Heart right ventricle (tissue), 16 donors: ENCODE measurements around the gene PARK7. TPM values are rescaled to one million over a fixed set of nuclear protein-coding genes. Genes with fewer than 3 reads are reported as not detected.

Experiments used
- ATAC-seq, 8 donors: fragments of 200-7000 bp; cut with Tn5 transposase; one replicate each; pipeline ENCODE4 v1.9.1; 2020; ENCODE audit warnings: mild to moderate bottlenecking in 8 of 8, moderate library complexity in 8 of 8, moderate number of reproducible peaks in 1 of 8
- DNase-seq, 2 donors: peaks; one replicate each; pipeline ENCODE4 v3.0.0-alpha.2; 2020
- H3K27ac ChIP-seq, 10 donors: fragments of 200-600 bp; sonication (generic) in 2 of 10; one replicate each; pipeline versions ENCODE4 v1.5.0 to v1.8.0; 2020 to 2022; ENCODE audit warnings: mild to moderate bottlenecking in 3 of 10
- H3K27me3 ChIP-seq, 7 donors: fragments of 200-600 bp; one replicate each; pipeline ENCODE4 v1.8.0; 2021 to 2022; ENCODE audit warnings: mild to moderate bottlenecking in 2 of 7
- H3K36me3 ChIP-seq, 9 donors: fragments of 200-600 bp; sonication (generic) in 1 of 9; one replicate each; pipeline versions ENCODE4 v1.5.0 to v1.8.0; 2020 to 2022; ENCODE audit warnings: mild to moderate bottlenecking in 2 of 9
- H3K4me1 ChIP-seq, 9 donors: fragments of 200-600 bp; sonication (generic) in 1 of 9; one replicate each; pipeline versions ENCODE4 v1.5.0 to v1.8.0; 2020 to 2022; ENCODE audit warnings: mild to moderate bottlenecking in 4 of 9
- H3K4me3 ChIP-seq, 10 donors: fragments of 200-600 bp; sonication (generic) in 2 of 10; one replicate each; pipeline versions ENCODE4 v1.5.0 to v1.8.0; 2020 to 2022; ENCODE audit warnings: mild to moderate bottlenecking in 7 of 10, moderate library complexity in 2 of 10
- H3K9me3 ChIP-seq, 11 donors: fragments of 200-600 bp in 10 of 11; sonication (generic) in 2 of 11; one replicate each; pipeline versions ENCODE4 v1.5.0 to v1.8.0; 2013 to 2022; ENCODE audit warnings: mild to moderate bottlenecking in 2 of 11, control low read depth in 1 of 11, moderate library complexity in 1 of 11
- CTCF ChIP-seq, 9 donors: fragments of 200-600 bp; sonication (generic) in 2 of 9; IDR thresholded peaks; one replicate each; pipeline versions ENCODE4 v1.5.0 to v1.8.0; 2021 to 2022; ENCODE audit warnings: antibody characterized with exemption in 9 of 9, mild to moderate bottlenecking in 5 of 9, moderate library complexity in 1 of 9
- WGBS, 2 donors: extraction: QIAGEN DNeasy Blood & Tissue Kit; methylation state at CpG; one replicate each; pipeline ENCODE4 v1.1.7; 2013; ENCODE audit warnings: inconsistent platforms in 1 of 2; 5-methylcytosine and 5-hydroxymethylcytosine counted together
- intact Hi-C, 10 donors: fragments of 100-400 bp; cut with DNase I; formaldehyde crosslinking; loops; one replicate each; pipeline versions ENCODE4 v1.11.1 to v1.14.2; 2022
- polyA plus RNA-seq, 2 donors: library from polyadenylated mRNA; stranded (reverse); fragments of 200-250 nt; gene quantifications; one replicate each; pipeline ENCODE4 v1.2.3, GENCODE V29; 2013
- total RNA-seq, 10 donors: library from RNA; stranded (reverse); fragmentation: NEBNext Ultra II Directional in 3 of 10; extraction: Animal tissue kit (Norgen Biotek cat#: 25700) in 3 of 10; gene quantifications; one replicate each; pipeline versions ENCODE4 v1.2.1 to v1.2.4, GENCODE V29; 2021 to 2023
- donor health status: Arrhythmogenic right ventricular cardiomyopathy.
- donor health status: ischemic (EF 13 %, LVEDD 7.1; RV severe dilation, severe dysfunction).
- donor health status: healthy with polysubstance abuse.
- donor health status: DM: no; HTN: yes; CAD: no.
- donor health status: DM: no; HTN: no; CAD: no.
- donor health status: ischemic (EF 25% LVEDD 6.9; RV normal size, moderate dysfunction).
- donor health status: ischemic (EF 25% LVEDD 5.7; RV mildly dilated, moderate dysfunction).
- donor health status: healthy.
- donor health status: DM: yes; HTN: yes; CAD: no.
- donor health status: Ischemic cardiomyopathy.
- donor health status: ischemic (EF 35%, LVEDD 5.7; RV mildly dilated, moderate dysfunction).
- donor health status: nonischemic (EF 11% LVEDD 7.7; RV severe dilation, severe dysfunction).
- donor health status: DM: yes; HTN: yes; CAD: no.
- donor health status: PGD.
- donor health status: ischemic (EF 29% LVEDD 5.4; RV normal size, mild dysfunction).
- donor health status: nonischemic (EF 23%, LVEDD 6.1; RV moderate dilation, normal function).

Gene PARK7
- total and polyA plus RNA-seq, 12 donors = 322 to 462 (median 353) TPM

GRCh38 chr1:8025671-8026144 lies 64.2 kb downstream of the PARK7 start:
- 1% methylated on average over 58 to 69 of the region's 69 CpGs for WGBS, 2 donors
- no peak for TF ChIP-seq CTCF (IDR thresholded peaks at IDR 0.05)
- Histone ChIP-seq H3K4me3 (peak overlapping the region; percentile 51 to 91 (median 88)), H3K4me1 (peaks cover 0 to 59% (median 35%) of the 10 kb centered on the region in 9 donors), H3K27me3 (peaks cover 0 to 58% (median 0%) of the 10 kb centered on the region in 7 donors), H3K27ac (peak overlapping the region; percentile 87 to 94 (median 90)), H3K9me3 (no peaks in the 10 kb centered on the region), H3K36me3 (no peaks in the 10 kb centered on the region)
- DNase-seq (no peak), ATAC-seq (peak in 5 of 8 donors; percentile 4 to 18 (median 9))
- intact Hi-C loops = loop anchor here in 8 of 10 donors (1.0 to 10.0 kb wide), 9 partner anchors 43 to 679 kb away; partner anchors contain the start of gene SLC45A1 (in 2 of the 8)

GRCh38 chr1:8026153-8026975 lies 64.9 kb downstream of the PARK7 start, which contains the start of gene ERRFI1:
TSS of gene ERRFI1 (minus strand) at chr1:8026309. CDS start at chr1:8015619, 10,690 bp downstream.
- Histone ChIP-seq H3K36me3 (no peaks in the 10 kb centered on the region), H3K27ac (peak within 1 kb of the TSS; percentile 87 to 94 (median 90)), H3K4me3 (peak within 1 kb of the TSS; percentile 51 to 91 (median 88)), H3K4me1 (peaks cover 0 to 59% (median 35%) of the 10 kb centered on the region in 9 donors), H3K9me3 (no peaks in the 10 kb centered on the region), H3K27me3 (peaks cover 0 to 58% (median 0%) of the 10 kb centered on the region in 7 donors)
- 3 to 4% methylated on average over 84 to 98 of the region's 98 CpGs for WGBS, 2 donors
- intact Hi-C loops = loop anchor here in 8 of 10 donors (1.0 to 10.0 kb wide), 9 partner anchors 44 to 678 kb away; partner anchors contain the start of gene SLC45A1 (in 2 of the 8)
- DNase-seq = peak; percentile 93 to 97
- ATAC-seq = peak; percentile 96 to 99 (median 97)
- no peak for TF ChIP-seq CTCF (IDR thresholded peaks at IDR 0.05)

GRCh38 chr1:8026976-8027747 lies 65.7 kb downstream of the PARK7 start:
- intact Hi-C loops = loop anchor here in 8 of 10 donors (1.0 to 10.0 kb wide), 9 partner anchors 45 to 678 kb away; partner anchors contain the start of gene SLC45A1 (in 2 of the 8)
- Histone ChIP-seq H3K4me3 (peak overlapping the region in 9 of 10 donors; percentile 77 to 91 (median 88)), H3K27ac (peak overlapping the region in 9 of 10 donors; percentile 88 to 94 (median 91)), H3K27me3 (peaks cover 0 to 58% (median 0%) of the 10 kb centered on the region in 7 donors), H3K9me3 (no peaks in the 10 kb centered on the region), H3K4me1 (peaks cover 0 to 59% (median 35%) of the 10 kb centered on the region in 9 donors), H3K36me3 (no peaks in the 10 kb centered on the region)
- ATAC-seq = peak in 1 of 8 donors; percentile 20
- peak in 1 of 2 donors; percentile 37 for DNase-seq
- no peak for TF ChIP-seq CTCF (IDR thresholded peaks at IDR 0.05)
- 80 to 82% methylated on average over 22 to 25 of the region's 25 CpGs for WGBS, 2 donors
